Kasumi-1 (cell line): ENCODE measurements around the gene DTWD2.
"Not testable (repeated sequence)": the region's sequence is repeated elsewhere in the genome, so short reads cannot be mapped to it uniquely, and the experiment has no call there.

ENCODE experiments used
- DNase-seq, 2 experiments: peaks; one replicate each; lab custom pipeline; 2025; lab: John Stamatoyannopoulos, UW

The DTWD2 gene

GRCh38 chr5:118996098-118996497, 7.8 kb upstream of the DTWD2 start:
- DNase-seq = no peak

GRCh38 chr5:118994595-118994994, 6.2 kb upstream of the DTWD2 start:
- DNase-seq = no peak

DNA sequence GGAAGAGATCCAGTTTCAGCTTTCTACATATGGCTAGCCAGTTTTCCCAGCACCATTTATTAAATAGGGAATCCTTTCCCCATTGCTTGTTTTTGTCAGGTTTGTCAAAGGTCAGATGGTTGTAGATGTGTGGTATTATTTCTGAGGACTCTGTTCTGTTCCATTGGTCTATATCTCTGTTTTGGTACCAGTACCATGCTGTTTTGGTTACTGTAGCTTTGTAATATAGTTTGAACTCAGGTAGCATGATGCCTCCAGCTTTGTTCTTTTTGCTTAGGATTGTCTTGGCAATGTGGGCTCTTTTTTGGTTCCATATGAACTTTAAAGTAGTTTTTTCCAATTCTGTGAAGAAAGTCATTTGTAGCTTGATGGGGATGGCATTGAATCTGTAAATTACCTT, 4.8 kb upstream of the DTWD2 start:
- DNase-seq = not testable (repeated sequence)

DNA sequence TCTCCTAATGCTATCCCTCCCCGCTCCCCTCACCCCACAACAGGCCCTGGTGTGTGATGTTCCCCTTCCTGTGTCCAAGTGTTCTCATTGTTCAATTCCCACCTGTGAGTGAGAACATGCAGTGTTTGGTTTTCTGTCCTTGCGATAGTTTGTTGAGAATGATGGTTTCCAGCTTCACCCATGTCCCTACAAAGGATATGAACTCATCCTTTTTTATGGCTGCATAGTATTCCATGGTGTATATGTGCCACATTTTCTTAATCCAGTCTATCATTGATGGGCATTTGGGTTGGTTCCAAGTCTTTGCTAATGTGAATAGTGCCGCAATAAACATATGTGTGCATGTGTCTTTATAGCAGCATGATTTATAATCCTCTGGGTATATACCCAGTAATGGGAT, 3.7 kb upstream of the DTWD2 start:
- not testable (repeated sequence) for DNase-seq

DNA sequence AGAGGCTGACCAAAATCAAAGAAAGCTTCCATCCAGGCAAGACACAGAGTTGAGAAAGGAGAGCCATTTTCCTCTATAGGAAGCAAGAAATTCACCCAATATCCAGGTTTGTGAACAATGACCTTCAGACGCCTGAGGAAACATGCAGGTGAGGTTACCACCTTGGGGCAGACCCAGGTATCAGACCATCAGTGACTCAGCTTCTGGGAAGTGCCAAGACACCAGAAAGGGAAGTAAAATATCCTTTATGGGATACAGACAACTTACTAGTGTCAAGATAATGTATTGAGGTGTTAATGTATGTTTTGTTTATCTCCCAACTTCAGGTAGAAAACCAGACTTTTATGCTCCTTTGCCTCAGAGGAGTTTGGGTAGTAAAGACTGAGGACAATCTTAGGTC, 2.2 kb upstream of the DTWD2 start:
- DNase-seq = no peak

DNA sequence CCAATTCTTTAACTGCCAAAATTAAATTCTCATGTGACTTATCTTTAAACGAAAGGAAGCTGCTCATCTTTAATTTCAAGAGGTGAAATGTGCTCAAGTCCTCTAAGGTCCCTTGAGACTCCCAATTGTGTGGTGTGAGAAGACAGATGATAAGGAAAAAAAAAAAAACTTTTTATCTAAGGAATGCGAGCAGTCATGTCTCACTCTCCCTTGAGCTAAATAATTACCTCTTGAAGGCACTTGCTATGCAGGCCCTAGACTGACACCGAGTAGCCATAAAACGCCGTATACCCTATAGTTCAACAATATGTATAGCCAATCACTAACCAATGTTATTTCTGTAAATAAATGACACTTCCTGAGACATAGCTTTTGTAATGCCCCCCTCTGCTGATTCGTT, 1.5 kb upstream of the DTWD2 start:
- no peak for DNase-seq

DNA sequence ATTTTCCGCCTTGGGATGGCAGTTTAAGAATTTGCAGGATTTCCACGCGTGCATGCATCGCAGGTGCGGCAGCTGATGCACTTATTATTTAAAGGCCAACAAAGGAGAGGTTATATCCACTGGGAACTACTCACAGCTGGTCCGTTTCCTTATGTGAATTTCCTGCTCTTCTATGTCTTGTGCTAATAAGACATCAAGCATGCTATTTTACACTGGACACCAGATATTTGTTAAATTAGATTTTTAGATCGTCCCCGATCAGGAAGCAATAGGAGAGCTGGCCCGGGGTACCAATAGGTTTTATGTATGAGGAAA, 476 bp upstream of the DTWD2 start:
- DNase-seq = no peak

GRCh38 chr5:118984602-118985001, 3.7 kb downstream of the DTWD2 start:
- DNase-seq = no peak

- DNase-seq = no peak
Measured at GRCh38 chr5:118981783-118982182, 6.6 kb downstream of the DTWD2 start.

DNA sequence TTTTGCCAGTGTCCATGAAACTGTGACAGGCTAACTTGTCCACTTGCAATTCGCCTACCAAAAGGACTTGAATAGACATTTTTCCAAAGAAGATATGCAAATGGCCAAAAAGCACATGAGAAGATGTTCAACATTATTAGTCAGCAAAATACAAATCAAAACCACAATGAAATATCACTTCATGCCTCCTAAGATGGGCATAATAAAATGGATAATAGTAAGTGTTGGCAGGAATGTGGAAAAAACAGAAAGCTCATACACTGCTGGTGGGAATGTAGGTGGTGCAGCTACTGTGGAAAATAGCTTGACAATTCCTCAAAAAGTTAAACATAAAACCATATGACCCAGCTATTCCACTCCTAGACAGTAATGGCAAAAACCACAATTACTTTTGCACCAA, 7.9 kb downstream of the DTWD2 start:
- no peak for DNase-seq

- DNase-seq = no peak
Measured at GRCh38 chr5:118980017-118980416, 8.3 kb downstream of the DTWD2 start.

- not testable (repeated sequence) for DNase-seq
Measured at GRCh38 chr5:118973779-118974445, 14.4 kb downstream of the DTWD2 start.

DNA sequence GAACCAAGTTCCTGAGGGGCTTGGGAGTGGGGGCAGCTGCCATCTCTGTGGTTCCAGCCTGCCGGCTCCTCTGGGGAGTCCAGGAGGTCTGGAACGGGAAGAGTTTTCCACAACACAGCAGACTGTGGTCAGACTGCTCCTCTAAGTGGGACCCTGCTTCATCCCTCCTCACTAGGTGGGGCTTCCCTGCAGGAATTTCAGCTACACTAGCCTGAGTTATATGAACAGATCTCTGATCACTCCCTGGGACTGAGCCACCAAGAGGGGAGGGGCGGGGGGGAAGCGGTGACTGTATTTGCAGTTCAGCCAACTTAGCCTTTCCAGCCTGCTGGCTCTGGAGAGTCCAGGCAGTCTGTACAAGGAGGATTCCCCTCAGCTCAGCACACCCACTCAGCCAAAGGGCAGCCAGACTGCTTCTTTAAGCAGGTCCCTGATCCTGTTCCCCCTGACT, 19.4 kb downstream of the DTWD2 start:
- no peak for DNase-seq

GRCh38 chr5:118968406-118968911, 19.9 kb downstream of the DTWD2 start:
- DNase-seq = no peak

- DNase-seq = no peak
Measured at GRCh38 chr5:118967059-118967508, 21.3 kb downstream of the DTWD2 start.

DNA sequence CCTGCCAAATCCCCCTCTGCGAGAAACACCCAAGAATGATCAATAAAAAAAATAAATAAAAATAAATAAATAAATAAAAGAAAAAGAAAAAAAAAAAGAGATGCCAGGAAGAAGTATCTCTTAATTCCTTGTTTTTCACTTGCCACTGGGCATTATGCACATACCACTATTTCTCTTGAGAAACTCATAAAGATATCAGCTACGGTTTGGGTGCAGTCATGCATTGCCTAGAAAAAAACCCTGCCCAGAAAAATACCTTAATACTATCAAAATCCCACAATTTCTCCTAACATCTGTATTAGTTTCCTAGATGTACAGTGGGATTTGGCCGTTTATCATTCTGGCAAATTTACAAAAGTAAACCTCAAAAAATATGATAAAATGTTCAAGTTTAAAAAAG, 22.5 kb downstream of the DTWD2 start:
- no peak for DNase-seq

DNA sequence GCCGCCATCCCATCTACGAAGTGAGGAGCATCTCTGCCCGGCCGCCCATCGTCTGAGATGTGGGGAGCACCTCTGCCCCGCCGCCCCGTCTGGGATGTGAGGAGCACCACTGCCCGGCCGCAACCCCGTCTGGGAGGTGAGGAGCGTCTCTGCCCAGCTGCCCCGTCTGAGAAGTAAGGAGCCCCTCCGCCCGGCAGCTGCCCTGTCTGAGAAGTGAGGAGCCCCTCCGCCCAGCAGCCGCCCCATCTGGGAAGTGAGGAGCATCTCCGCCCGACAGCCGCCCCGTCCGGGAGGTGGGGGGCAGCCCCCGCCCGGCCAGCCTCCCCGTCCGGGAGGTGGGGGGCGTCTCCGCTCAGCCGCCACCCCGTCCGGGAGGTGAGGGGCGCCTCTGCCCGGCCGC, 23.4 kb downstream of the DTWD2 start:
- not testable (repeated sequence) for DNase-seq

DNA sequence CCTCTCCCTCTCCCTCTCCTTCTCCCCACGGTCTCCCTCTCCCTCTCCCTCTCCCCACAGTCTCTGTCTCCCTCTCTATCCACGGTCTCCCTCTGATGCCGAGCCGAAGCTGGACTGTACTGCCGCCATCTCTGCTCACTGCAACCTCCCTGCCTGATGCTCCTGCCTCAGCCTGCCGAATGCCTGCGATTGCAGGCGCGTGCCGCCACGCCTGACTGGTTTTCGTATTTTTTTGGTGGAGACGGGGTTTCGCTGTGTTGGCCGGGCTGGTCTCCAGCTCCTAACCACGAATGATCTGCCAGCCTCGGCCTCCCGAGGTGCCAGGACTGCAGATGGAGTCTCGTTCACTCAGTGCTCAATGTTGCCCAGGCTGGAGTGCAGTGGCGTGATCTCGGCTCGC, 24.0 kb downstream of the DTWD2 start:
- not testable (repeated sequence) for DNase-seq

GRCh38 chr5:118963169-118963568, 25.2 kb downstream of the DTWD2 start:
- no peak for DNase-seq

DNA sequence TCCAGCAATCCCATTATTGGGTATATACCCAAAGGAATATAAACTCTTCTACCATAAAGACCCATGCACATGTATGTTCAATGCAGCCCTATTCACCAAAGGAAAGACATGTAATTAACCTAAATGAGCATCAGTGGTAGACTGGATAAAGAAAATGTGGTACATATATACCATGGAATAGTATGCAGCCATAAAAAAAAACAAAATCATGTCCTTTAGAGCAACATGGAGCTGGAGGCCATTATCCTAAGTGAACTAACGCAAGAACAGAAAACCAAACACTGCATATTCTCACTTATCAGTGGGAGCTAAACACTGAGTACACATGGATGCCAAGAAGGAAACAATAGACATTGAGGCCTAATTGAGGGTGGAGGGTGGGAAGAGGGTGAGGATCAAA, 27.8 kb downstream of the DTWD2 start:
- no peak for DNase-seq

GRCh38 chr5:118956727-118957126, 31.6 kb downstream of the DTWD2 start:
- peak; percentile 46 to 52 for DNase-seq

GRCh38 chr5:118953652-118954005, 34.7 kb downstream of the DTWD2 start:
- no peak for DNase-seq

GRCh38 chr5:118952992-118953651, 35.2 kb downstream of the DTWD2 start:
- no peak for DNase-seq

GRCh38 chr5:118952306-118952705, 36.0 kb downstream of the DTWD2 start:
- not testable (repeated sequence) for DNase-seq
